Left lobe of liver (tissue), 2 donors: ENCODE data around the gene MMS19. TPM values are rescaled to one million over a fixed set of nuclear protein-coding genes. Genes with fewer than 3 reads are reported as not detected.
"Not testable (repeated sequence)": the region's sequence is repeated elsewhere in the genome, so short reads cannot be mapped to it uniquely, and the experiment has no call there.

Experiments used
- ATAC-seq: fragments of 200-7000 bp; cut with Tn5 transposase; one replicate; pipeline ENCODE4 v1.9.1; 2020; ENCODE audit warnings: mild to moderate bottlenecking, moderate library complexity
- DNase-seq: peaks from one replicate; pipeline ENCODE4 v3.0.0-alpha.2; 2020; ENCODE audit warnings: low spot score
- total RNA-seq: library from RNA; stranded (reverse); gene quantifications from one replicate; pipeline ENCODE4 v1.2.1, GENCODE V29; 2021
- donor health status: DM: no; HTN: no; CAD: no; lungs with moderate emphysema.
- donor health status: DM: no; HTN: yes; CAD: no.

Gene MMS19
- total RNA-seq, 1 donor from 2014 or later, result 20.7 TPM

- DNase-seq (no peak), ATAC-seq (no peak)
These were observed 31.7 kb upstream of the MMS19 start for GRCh38 chr10:97529685-97530465.

- DNase-seq, ATAC-seq: not testable (repeated sequence)
These were observed 30.7 kb upstream of the MMS19 start for GRCh38 chr10:97528876-97529275.

GRCh38 chr10:97525683-97526110 is 27.5 kb upstream of the MMS19 start:
- ATAC-seq (no peak), DNase-seq (no peak)

DNA sequence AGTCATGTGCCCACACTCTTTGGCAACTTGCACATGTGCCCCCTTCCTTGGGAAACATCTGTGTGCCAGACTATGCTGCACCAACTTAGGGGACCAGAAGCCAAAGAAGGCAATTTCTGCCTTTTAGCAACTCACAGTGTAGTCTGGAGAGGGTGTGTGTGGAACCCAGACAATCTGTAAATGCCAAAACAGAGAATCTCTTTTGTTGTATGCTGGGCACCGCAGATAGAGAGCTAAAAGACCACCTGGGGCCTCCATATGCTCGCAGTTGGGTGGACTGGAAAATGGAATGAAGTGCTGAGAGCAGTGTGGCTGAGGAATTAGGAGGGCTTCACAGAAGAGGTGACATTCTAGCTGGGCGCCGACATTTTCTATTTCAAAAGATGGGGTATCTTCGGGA is 26.9 kb upstream of the MMS19 start:
- ATAC-seq (no peak), DNase-seq (no peak)

DNA sequence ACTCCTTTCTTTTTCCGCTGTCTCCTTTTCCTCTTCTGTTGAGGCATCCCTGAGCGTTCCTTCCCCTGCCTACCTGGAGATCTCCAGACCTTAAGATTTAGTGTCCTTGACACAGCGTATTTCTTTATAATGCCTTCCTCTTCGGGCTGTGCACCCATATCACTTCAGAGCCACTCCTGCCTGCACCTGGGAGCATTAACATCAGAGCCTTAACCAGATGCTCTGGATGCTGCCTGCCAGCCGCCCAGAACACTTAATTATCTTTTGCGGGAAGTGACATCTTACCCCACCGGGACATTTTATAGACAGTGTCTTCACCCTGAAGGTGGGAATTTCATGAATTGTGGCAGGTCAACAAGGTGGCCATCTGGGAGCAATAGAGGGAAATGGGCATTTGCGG is 24.7 kb upstream of the MMS19 start:
- no peak for ATAC-seq
- DNase-seq, result no peak

DNA sequence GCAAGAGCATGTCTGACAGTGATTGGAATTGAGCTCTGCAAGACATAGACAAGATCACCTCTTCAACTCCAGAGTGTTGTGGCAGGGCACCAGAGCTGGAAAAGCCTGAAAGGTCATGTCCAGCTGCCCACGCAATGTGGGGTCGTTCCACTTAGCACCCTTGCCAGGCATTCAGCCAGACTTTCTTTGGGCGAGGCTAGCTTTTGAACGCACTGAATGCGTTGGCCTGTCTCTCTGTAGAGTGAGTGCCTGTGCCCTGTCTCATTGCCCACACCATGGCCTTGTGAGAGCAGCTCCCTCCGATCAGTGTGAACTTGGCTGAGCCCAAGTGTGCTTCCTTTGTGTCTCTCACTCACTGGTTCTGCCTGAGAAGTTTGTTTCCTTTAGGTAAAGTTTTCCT is 23.8 kb upstream of the MMS19 start:
- peak; percentile 69 for ATAC-seq
- DNase-seq, result no peak

GRCh38 chr10:97520978-97521761 is 22.9 kb upstream of the MMS19 start:
- ATAC-seq, result peak; percentile 21

GRCh38 chr10:97520520-97520919 is 22.3 kb upstream of the MMS19 start:
- no peak for DNase-seq
- ATAC-seq, result no peak

More at GRCh38 chr10:97520978-97521761, 22.9 kb upstream of the MMS19 start:
- no peak for DNase-seq

- DNase-seq (no peak), ATAC-seq (no peak)
These were observed 21.1 kb upstream of the MMS19 start for GRCh38 chr10:97519342-97519741.

DNA sequence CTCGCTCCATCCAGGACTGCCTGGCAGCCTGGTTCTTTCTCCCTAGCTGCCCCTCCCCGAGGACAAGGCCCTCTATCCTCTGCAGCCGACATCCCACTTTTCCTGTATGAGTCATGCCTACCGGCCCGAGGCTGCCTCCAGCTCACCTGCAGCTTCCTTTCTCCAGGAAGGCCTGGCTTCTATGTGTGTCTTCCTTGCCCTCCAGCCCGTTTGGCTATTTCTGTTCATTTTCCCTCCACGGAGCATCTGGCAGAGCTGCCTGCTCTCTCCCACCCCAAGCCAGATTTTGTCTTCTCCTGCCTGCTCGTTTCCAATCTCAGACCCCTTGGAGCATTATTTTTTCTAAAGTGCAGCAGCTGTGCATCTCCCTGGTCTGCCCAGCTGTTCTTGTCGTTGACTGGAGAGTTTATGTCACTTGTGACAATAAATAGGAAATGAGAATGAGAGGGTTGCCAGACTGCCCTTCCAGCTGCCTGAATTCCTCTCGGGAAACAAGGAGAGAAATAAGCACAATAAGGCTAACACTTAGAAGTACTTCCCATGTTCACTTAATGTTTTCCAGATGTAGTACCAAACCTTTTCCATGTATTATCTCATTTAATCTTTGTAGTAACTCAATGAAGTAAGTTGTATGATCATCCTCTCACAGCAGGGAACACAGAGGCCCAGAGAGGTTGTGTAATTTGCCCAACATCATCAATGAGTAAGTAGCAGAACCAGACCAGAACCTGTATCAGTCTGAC is 20.2 kb upstream of the MMS19 start:
- DNase-seq, result no peak
- ATAC-seq, result no peak

DNA sequence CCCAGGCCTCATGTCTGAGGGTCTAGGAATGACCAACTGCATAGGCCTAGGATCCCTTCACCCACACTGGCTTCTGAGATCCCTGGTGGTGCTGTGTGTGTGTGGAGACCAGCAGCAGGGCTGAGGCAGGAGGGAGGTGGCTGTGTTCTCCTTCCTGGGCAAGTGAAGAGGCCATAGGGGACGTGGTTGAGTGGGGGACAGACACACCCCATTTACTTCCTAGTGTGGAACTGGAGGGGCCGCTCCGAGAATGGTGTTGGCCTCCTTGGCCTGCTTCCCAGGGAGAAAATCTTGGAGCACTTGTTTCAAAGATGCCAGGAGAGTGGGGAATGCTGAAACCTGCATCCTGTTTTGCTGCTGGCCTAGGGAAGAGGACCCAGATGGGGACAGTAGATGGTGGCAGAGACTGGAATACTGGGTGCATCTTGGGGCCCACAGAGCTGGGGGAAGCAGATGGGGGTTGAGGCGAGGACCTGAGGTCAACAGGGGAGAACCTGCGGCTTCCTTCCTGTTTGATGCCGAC is 19.6 kb upstream of the MMS19 start:
- no peak for DNase-seq
- ATAC-seq, result no peak

DNA sequence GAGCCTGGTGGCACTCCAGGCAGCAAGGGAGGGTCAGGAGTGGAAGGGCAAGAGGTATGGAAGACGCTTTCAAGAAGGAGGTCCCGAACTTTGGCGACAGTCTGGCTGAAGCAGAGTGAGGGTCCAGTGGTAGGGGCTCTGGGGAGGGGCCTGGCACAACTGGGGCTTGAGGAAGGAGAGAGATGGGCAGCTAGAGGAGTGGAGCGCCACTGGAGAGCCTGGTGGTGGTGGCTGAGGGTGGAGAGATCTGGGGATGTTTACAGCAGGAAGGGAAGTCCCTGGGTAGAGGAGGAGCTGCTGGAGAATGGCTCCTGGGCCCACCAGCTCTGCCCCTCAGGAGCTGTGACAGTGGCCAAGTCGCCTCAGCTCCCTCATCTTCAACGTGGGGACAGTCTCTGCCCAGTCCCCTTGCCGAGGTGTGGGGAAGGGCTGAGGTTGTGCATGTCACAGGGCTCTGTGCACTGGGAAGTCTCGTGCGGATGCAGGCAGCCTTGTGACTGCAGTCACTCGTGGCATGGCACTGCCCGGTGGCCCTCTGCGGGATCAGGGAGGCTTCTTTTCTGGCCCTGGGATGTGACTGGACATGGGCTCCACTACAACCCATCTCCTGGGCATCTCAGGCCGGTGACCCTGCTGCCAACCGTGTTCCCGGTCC is 19.0 kb upstream of the MMS19 start:
- ATAC-seq (no peak), DNase-seq (no peak)

- DNase-seq (peak; percentile 84), ATAC-seq (peak; percentile 92)
These were observed 17.2 kb upstream of the MMS19 start for GRCh38 chr10:97515271-97515978.

DNA sequence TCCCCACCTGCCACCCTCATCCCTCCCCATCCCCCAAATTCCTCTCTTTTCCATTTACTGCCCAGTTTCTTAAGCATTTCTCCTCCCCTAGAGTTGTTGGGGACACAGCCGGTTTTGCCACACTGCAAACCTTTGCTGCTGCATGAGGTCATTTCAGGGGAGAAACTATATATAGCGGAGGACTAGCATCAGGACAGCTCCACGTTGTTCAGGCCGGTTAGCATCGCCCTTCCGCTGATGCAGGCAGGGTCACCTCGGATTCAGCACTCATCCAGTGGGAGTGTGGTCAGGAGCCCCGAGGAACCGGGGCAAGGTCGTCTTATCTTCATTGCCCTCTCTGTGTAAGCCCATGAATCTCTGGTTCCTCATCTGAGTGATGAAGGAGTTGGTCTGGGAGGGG is 16.1 kb upstream of the MMS19 start:
- ATAC-seq, result no peak

DNA sequence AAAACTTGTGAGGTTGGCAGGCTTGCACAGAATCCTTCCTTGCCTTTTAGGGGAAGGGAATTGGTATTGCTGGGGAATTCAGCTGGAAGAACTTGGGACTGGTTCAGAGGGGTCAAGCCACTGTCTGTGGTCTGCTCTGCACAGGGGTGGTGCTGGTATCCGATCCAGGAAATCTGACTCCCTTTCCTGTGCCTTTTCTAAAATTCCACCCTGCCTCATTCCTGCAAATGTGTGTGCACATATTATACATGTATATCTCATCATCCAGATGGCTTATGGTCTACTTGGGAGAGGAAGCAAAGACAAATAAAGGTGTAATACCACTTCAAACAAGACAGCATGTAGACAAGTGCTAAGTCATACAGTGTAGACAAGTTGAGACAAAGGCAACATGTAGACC is 14.8 kb upstream of the MMS19 start:
- DNase-seq, result no peak
- ATAC-seq, result no peak

More for the DNA sequence above, 16.1 kb upstream of the MMS19 start:
- DNase-seq, result no peak

- ATAC-seq (peak; percentile 62), DNase-seq (peak; percentile 55)
These were observed 13.7 kb upstream of the MMS19 start for GRCh38 chr10:97511711-97512440.

GRCh38 chr10:97510686-97511085 is 12.5 kb upstream of the MMS19 start:
- DNase-seq (no peak), ATAC-seq (no peak)

DNA sequence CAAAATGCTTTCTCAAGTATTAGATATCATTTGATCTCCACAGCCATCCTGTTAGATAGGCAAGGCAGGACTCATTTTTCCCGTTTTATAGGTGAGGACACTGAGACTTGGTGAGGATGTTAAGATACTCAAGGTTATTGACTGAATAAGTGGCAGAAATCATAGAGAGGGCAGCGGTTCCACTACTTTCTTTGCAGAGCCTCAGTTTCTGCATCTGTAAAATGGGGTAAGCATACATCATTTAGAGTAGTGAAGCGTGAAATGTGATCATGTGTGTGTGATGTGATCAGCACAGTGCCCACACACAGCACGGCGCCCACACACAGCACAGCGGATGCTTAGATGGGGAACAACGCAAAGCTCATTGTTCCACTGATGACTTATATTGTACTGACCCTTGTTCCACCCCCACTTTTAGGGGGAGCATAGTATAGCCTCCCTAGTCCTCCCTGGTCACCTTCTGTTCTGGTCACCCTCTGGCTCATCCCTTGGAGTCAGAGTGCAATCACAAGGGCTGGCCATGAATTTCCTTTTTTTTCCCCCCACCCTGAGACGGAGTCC is 11.0 kb upstream of the MMS19 start:
- DNase-seq, result no peak

GRCh38 chr10:97508342-97508741 is 10.1 kb upstream of the MMS19 start:
- ATAC-seq, result no peak
- DNase-seq, result no peak

More for the DNA sequence above, 11.0 kb upstream of the MMS19 start:
- no peak for ATAC-seq
